GM21717 (cell line): ENCODE results near the gene SFXN2.
"Not testable (repeated sequence)": the region's sequence is repeated elsewhere in the genome, so short reads cannot be mapped to it uniquely, and the experiment has no call there.

Experiments
- ATAC-seq: cut with Tn5 transposase; IDR thresholded peaks from one replicate; pipeline ENCODE4 v1.9.1; 2021; ENCODE audit warnings: mild to moderate bottlenecking, moderate library complexity; ENCODE audit not compliant: unreplicated experiment

SFXN2 gene

DNA sequence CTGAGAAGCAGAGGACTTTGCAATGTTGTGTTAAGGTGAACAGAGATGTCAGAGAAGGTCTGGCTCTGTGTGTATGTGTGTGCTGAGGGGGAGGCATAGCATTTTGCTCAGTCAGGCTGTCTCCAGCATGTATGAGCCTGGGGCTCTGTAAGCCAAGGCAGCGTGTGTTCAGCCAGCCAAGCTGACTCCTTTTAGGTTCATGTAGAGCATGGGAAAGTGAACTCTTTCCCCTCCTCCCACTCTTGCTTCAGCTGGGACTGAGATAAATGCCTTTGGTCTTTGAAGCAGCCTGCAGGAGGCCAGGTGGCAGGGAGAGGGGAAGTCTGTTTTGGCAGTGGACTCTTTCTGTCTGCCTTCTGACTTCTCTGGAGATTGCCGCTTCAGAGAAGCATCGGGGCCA, 3.8 kb downstream of the SFXN2 start:
- ATAC-seq = no peak

DNA sequence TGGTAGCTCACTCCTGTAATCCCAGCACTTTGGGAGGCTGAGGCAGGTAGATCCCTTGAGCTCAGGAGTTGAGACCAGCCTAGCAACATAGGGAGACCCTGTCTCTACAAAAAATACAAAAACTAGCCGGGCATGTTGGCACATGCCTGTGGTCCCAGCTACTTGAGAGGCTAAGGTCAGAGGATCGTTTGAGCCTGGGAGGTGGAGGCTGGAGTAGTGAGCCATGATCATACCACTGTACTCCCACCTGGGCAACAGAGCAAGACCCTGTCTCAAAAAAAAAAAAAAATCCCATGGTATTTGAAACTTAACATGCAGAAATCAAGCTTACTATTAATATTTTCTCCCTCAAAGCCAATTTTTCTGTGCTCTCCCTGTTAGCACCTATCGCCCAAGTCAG, 5.9 kb downstream of the SFXN2 start:
- ATAC-seq = no peak

DNA sequence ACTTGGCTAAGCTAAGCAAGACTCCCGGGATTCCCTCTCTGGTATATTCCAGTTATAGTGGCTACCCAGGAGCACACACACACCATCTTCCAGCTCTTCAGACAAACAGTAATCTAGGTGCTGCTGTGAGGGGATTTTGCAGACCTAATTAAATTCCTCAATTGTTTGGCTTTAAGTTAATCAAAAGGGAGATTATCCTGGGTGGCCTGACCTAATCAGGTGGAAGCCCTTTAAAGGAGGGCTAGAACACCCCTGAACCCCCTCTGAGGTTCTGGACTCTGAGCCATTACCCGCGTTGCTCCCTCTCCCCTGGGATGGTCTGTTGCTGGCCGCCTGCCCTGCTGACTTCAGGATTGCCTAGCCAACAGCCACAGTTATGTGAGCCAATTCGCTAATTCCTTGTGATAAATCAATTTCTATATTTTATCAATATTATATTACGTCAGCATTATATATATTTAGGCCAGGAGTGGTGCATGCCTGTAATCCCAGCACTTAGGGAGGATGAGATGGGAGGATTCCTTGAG, 6.4 kb downstream of the SFXN2 start:
- no peak for ATAC-seq

DNA sequence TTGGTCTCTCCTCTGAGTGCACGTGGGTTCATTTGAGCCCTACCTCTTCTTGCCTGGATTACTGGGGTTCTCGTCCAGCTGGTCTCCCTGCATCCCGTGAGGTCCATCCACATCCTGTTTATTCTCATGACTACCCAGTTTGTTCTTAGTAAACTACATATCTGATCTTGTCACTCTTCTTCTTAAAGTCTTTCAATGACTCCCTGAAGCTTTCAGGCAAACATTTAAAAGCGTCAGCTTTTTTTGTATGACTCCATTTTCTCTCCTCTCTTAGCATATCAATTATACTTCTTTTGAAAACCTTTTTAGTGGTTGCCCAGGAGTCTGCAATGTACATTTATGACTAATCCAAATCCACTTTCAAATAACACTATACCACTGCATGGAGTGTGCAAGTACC, 7.5 kb downstream of the SFXN2 start:
- ATAC-seq = no peak

DNA sequence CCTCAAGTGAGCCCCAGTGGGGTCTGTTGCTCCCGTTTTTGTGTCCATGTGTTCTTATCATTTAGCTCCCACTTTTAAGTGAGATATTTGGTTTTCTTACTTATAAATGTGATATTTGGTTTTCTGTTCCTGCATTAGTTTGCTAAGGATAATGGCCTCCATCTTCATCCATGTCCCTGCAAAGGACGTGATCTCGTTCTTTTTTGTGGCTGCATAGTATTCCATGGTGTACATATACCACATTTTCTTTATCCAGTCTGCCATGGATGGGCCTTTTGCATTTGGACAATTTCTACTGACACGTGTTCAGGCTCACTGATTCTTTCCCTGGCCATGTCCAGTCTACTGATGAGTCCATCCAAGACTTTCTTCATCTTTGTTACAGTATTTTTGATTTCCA, 9.6 kb downstream of the SFXN2 start:
- ATAC-seq = no peak

DNA sequence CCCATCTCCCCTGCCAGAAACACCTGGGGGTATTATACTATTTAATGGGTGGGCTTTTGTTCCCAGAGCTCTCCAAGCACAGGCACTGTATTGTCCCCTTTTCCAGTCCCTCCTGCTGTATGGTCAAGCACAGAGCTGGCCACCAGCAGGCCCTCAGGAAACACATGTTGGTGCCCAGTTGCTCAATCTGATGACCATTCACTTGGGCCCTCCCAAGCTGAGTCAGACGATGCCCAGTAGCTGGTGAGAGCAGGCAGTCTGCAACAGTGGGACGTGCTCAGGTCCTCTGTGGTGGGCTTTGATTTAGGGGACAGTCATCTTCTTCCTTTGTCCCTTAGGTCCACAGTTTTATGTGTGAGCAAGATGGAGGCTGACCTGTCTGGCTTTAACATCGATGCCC, 11.8 kb downstream of the SFXN2 start:
- no peak for ATAC-seq

DNA sequence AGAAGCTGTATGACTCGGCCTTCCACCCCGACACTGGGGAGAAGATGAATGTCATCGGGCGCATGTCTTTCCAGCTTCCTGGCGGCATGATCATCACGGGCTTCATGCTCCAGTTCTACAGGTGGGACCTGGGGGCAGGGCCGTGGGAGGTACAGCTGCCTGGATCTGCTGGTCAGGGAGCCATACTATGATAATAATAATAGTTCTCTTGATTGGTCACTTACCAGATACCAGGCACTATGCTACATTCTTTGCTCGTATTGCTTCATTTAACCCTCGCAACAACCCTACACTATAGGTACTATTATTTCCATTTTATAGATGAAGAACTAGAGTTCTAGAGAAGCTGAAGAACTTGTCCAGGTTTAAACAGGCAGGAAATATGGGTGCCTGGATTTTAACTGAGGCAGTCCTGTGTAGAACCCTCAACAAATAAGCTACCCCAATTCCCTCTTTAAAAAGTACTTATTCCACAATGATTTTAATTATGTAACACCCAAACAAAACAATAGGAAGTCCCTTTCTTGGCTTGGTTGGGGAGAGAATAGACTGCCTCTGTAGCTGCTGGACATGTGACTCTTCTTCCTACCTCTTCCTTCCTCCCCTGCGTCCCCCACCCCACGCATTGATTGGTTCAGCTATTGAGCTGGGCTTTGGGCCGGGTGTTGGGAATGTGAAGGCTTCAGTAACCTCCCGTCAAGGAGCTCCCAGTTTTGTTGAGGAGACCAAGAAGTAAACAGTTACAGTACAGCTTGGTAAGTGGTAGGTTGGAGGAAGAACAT, 12.8 kb downstream of the SFXN2 start:
- no peak for ATAC-seq

DNA sequence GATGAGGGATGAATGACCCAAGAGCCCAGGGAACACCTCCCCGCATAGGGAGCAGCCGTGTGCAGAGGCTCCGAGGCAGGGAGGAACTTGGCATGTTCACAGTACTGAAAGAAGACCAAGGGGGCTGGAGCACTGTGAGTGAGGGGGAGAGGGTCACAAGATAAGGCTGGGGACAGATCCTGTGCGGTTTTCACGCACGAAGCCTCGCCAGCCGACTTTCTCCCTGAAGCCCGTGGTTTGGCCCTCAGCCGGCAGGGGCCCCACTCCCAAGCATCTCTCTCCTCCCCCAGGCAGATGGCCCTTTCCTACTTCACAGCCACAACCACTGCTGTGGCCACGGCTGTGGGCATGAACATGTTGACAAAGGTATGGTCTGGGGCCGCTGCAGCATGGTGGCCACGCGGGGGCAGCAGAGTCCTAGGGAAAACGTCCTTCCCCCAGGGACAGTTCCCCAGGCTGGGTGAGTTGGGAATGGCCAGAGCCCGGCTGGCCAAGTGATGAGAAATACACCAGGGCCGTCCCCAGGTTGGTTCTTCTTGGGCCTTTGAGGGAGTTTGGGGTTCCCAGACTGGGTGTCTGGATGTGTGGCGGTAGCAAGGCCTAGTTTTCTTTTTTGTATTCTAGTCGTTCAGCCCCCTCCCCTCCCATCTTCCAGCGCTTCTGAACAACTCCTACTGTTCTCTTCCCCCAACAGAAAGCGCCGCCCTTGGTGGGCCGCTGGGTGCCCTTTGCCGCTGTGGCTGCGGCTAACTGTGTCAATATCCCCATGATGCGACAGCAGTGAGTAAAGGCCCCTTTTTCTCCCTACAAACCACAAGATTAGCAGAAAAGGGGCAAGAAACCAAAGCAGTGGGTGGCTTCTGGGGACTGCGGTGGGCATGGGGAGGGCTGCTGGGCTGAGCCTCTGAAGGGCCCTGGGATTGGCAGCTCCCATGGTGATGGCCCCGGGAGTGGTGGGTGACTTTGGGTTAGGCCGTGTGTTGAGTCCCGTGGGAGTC, 14.9 kb downstream of the SFXN2 start:
- no peak for ATAC-seq

DNA sequence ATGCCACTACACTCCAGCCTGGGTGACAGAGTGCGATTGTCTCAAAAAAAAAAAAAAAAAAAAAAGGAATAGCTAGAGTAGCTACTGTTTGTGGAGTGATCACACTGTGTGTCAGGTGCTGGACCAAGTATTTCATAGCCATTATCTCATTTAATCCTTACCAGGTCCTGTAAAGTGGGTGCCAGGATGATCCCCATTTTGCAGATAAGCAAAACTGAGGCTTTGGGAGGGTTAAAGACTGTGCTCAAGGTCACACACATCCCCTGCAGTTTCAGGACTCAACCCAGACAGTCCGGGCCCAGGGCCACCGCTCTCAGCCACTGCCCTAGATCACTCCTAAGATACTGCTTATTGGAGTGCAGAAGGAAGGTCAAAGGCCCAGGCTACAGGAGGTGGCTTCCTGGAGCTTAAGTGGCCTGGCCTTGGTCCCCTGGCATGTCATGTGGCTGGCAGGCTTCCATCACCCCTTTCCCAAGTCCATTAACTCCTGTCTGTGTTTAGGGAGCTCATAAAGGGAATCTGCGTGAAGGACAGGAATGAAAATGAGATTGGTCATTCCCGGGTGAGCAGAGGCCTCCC, 16.9 kb downstream of the SFXN2 start:
- no peak for ATAC-seq

DNA sequence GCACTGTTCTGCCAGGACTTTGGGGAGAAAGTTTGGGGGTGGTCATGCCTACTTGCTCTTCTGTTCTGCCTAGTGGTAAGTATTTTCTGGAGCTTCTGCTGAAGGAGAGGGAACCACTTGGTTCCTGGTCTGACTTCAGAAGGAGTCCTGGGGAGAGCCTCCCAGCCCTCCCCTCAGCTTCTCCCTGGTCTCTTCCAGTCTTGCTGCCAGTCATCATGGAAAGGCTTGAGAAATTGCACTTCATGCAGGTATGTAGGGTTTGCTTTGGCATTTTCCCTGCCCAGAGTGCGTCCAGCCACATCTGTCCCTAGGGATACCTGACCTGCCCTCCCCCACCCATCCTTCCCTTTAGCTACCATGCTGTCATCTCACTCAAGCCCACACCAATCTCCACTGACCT, 18.2 kb downstream of the SFXN2 start:
- no peak for ATAC-seq

DNA sequence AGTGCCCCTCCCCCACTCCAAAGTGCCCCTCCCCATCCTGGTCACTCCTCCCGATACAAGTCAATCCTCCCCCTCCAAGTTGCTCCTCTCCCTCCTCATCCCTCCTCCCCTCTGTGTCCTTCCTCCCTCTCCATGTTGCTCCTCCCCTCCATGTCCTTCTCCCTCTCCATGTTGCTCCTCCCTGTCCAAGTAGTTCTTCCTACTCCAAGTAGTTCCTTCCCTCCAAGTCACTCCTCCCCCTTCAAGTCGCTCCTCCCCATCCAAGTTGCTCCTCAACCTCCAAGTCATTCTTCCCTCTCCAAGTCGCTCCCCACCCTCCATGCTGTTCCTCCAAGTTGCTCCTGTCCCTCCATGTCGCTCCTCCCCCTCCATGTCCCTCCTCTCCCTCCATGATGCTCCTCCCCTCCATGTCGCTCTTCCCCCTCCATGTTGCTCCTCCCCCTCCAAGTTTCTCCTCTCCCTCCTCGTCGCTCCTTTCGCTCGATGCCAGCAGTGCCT, 20.7 kb downstream of the SFXN2 start:
- no peak for ATAC-seq

DNA sequence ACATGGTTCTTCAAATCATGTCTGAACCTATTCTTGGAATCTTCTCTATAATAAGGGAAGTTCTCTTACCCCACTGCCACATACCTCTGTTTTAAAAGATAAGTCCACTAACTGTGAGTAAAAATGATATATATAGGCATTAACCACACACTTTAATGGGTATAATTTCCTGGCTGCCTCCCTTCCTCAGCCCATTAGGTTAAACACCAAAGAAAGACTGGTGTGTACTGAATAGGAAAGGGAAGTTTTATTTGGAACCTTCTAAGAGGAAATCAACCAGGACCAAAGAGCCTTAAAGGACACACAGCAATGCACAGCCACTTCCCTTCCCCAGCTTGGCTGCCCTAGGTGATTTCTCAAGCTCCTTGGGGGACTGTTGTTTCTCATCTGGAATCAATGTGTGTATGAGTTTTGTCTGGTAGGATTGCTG, 24.3 kb downstream of the SFXN2 start:
- no peak for ATAC-seq

DNA sequence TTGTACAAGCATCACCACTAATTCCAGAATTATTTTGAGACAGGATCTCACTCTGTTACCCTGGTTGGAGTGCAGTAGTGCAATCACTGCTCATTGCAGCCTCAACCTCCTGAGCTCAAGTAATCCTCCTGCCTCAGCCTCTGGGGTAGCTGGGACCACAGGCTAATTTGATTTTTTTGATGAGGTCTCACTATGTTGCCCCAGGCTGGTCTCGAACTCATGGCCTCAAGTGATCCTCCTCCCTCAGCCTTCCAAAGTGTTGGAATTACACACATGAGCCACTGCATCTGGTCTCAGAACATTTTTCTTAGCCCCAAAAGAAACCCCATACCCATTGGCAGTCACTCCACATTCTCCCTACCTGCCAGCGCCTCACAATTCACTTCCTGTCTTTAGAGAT, 25.8 kb downstream of the SFXN2 start:
- no peak for ATAC-seq

DNA sequence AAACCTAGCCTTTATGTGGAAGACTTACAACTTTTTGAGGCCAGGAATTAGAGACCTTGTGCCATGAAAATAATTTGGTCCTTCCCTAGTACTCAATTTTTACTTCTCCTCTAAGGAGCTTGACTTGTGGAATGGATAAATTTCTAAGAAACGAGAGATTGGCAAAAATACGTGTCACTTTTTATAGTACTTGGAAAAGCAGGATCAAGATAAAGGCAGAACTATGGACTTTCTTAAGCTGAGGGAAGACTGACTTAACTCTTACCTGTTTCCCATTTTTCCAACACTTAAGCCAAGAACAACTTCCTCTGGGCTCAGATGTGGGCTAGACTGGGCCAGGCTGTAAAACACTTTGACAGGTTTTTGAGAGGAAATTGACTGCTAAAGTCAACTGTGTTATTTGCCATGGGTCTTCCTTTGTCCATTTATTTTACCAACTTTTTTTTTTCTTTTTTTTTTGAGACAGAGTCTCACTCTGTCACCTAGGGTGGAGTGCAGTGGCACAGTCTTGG, 27.3 kb downstream of the SFXN2 start:
- no peak for ATAC-seq

DNA sequence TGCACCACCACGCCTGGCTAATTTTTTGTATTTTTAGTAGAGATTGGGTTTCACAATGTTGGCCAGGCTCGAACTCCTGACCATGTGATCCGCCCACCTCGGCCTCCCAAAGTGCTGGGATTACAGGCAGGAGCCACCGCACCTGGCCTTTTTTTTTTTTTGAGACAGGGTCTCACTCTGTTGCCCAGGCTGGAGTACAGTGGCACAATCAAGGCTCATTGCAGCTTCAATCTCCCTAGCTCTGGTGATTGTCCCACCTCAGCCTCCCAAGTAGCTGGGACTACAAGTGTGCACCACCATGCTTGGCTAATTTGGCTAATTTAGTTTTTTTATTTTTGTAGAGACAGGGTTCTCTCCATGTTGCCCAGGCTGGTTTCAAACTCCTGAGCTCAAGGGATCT, 27.9 kb downstream of the SFXN2 start:
- not testable (repeated sequence) for ATAC-seq

DNA sequence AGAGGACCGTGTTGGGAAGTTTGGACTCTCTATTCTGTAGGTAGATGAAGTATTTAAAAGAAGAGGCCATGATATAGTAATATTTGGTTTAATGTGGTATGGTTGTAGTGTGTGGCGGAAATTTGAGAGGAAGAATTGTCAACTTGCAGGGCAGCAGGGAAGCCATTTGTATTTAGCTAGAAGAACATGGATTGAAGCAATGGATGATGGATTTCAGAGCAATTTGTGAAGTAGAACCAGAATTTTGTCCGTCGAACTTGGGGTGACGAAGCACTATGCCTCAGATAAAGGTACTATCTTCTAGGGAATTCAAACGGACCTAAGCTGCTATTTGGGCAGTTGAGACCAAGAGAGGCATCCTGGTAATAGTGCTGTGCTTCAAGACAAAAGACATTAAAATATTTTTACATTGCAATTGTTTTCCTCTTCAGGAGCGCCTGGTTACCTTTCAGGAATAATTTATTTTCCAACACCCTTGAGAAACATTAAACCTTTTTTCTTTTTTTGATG, 28.7 kb downstream of the SFXN2 start:
- no peak for ATAC-seq

DNA sequence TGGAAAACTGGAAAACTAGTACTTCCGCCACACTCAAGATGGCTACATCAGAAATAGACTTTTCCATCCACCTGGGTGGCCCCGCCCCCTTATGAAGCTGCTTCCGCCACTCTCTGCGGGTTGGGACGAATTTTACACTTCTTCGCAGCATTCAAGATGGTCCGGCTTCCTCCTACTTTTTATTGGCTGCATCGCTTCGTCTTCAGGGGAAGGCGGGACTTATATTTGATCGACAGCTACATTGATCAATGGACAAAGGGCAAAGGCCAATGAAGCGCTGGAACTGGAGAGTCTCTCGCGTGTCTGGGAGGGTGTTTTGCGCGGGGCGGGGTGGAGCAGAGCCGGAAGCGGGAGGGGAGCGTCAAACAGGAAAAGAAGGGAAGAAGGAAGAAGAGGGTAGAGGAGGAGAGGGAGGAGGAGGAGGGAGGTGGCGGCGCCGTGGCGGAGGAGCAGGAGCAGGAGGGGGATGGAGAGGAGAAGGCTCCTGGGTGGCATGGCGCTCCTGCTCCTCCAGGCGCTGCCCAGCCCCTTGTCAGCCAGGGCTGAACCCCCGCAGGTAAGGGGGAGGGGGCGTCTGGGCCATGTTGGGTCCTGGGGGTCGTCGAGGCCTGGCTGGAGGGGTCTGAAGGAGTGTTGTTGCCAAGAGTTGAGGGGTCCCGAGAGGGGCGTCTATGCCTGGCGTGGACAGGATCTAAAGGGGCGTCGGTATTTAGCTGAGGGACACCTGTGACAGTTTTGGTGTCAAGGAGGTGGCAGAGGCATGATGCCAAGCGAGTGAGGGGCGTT, 29.3 kb downstream of the SFXN2 start, which contains the start of gene WBP1L:
Gene WBP1L, plus strand, starts transcription at position 361 of the 786 bp plus-strand sequence. Its CDS starts 106 bp downstream, at position 467.
- peak; percentile 96 for ATAC-seq

DNA sequence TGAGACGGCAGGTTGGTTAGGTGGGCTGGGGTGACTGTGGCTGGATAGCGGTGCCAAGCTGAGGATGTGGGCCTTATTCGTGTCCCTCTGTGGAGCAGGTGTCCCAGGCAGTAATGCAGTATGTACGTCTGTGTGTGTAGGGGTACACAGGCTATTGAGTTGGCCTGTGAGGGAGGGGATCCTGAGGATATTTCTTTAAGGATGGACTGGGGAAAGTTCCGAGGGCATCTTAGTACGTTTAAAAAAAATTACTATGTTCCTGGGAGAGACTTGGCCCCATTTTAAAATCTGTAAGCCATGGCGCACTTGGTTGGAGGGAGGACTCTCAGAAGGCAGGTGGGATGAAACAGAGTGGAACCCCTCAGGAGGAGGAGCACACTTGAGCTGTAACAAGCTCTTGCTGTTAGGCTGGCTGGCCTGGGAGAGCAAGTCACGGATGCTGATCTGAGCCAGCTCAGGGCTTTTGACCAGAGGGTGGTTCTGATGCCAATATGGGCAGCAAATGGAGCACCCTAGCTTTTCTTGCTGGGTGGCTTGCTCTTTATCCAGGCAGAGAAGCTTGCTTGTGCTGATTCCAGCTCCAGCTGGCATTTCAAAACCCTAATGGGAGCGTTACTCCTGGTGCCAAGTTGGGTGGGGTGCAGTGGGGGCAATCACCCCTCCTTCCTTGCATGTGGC, 30.1 kb downstream of the SFXN2 start:
- no peak for ATAC-seq

DNA sequence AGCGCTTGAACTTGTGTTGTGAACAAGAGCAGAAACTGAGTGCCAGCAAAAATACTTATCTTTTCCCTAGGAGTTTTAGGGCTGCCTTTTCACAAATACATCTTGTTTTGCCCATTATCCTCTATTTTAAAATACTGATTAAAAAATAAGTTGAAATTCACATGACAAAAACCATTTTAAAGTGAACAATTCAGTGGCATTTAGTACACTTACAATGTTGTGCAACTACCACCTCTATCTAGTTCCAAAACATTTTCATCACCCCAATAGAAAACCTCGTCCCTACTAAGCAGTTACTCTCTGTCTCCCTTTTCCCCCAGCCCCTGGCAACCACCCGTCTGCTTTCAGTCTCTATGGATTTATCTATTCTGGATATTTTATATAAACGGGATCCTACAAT, 30.7 kb downstream of the SFXN2 start:
- no peak for ATAC-seq
